OCI-LY1 (cell line): ENCODE data around the gene PPP1R36.

Experiments used
- EZH2 ChIP-seq: fragments of 200-600 bp; sonication (generic), shearing (Covaris generic); IDR thresholded peaks from 2 replicates; pipeline ENCODE4 v1.8.0; 2017; ENCODE audit warnings: borderline replicate concordance, mixed run types, mild to moderate bottlenecking, antibody characterized with exemption, low read length, moderate library complexity, mixed read lengths
- TF ChIP-seq, protein P1 (sequence below): fragments of 200-600 bp; sonication (generic), shearing (Covaris generic); IDR thresholded peaks from 2 replicates; pipeline ENCODE4 v1.5.1; 2017; ENCODE audit warnings: mild to moderate bottlenecking, antibody characterized with exemption, low read length, moderate library complexity, mixed read lengths

DNA sequence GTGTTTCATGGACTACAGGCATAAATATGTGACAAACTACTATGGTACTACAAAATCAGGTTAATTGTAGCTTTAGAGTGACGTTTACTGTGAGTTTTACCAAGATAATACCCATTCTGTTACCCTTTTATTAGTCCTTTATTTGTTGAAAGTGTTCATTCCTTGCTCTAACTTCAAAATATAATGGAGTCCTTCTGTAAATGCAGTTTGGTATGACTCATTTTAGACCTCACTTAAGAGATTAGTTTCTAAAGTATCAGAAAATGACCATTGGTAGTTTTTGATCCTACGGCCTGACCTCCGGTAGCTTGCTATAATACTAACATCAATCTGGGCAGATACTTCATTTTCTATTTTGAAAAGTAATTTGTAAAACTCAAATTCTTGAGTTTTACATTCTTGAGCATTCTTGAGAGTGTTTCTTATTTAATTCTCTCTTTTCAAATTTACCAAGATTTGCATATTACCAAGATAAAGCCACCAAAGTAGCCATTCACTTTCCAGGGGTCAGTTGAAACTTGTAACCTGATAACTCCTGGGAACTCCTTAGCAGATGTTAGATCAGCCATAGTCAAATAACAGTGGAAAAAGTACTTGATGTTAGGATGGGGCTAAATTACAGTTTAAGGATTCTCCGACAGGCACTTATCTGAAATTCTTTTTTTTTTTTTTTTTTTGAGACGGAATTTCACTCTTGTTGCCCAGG, 5.0 kb upstream of the PPP1R36 start:
- TF ChIP-seq, protein P1, sequence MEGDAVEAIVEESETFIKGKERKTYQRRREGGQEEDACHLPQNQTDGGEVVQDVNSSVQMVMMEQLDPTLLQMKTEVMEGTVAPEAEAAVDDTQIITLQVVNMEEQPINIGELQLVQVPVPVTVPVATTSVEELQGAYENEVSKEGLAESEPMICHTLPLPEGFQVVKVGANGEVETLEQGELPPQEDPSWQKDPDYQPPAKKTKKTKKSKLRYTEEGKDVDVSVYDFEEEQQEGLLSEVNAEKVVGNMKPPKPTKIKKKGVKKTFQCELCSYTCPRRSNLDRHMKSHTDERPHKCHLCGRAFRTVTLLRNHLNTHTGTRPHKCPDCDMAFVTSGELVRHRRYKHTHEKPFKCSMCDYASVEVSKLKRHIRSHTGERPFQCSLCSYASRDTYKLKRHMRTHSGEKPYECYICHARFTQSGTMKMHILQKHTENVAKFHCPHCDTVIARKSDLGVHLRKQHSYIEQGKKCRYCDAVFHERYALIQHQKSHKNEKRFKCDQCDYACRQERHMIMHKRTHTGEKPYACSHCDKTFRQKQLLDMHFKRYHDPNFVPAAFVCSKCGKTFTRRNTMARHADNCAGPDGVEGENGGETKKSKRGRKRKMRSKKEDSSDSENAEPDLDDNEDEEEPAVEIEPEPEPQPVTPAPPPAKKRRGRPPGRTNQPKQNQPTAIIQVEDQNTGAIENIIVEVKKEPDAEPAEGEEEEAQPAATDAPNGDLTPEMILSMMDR: no peak
- TF ChIP-seq EZH2: no peak
